GM18868 (cell line): Measurements from ENCODE around the gene EEF1AKMT4.
"Not testable (repeated sequence)": the region's sequence is repeated elsewhere in the genome, so short reads cannot be mapped to it uniquely, and the experiment has no call there.

ENCODE experiments used
- ATAC-seq: cut with Tn5 transposase; IDR thresholded peaks from one replicate; pipeline ENCODE4 v1.9.1; 2021; ENCODE audit warnings: mild to moderate bottlenecking, moderate library complexity; ENCODE audit not compliant: unreplicated experiment

Gene EEF1AKMT4

DNA sequence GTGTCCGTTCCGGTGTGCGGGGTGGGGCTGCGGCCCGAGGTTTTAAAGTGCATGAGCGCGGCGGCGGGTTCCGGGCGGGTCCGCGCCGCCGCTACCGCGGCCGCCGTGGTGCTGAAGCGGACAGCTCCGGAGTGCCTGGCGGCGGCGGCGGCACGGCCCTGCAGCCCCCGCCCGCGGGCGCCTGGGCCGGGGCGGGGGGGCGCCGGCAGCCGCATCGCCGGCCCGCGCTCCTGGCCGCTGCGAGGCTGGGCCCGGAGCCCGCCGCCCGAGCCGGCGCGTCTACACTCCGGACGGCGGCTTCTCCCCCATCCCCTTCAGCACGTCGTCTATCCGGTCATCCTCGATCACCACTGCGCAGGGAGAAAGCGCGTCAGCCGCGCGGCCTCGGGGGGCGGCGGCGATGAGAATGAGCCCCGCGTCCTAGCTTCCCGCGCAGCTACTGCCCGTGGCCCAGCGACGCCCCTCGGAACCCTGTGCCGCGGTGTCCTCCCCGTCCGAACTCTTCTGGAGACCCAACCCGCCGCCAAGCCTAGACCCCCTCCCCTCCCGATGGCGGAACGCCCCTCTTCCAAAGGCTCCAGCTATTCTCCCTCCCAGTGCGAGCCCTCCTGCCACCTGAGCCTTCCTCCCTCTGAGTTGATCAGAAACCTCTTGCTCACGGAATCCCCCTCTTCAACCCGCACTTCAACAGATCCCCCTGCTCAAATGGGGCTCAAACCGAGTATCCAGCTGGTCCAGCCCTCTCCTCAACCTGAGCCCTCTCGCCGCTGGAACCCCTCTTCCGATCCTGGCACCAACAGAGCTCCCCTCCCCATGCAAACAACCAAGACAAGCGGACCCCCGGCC is 10.6 kb downstream of the EEF1AKMT4 start:
- no peak for ATAC-seq

DNA sequence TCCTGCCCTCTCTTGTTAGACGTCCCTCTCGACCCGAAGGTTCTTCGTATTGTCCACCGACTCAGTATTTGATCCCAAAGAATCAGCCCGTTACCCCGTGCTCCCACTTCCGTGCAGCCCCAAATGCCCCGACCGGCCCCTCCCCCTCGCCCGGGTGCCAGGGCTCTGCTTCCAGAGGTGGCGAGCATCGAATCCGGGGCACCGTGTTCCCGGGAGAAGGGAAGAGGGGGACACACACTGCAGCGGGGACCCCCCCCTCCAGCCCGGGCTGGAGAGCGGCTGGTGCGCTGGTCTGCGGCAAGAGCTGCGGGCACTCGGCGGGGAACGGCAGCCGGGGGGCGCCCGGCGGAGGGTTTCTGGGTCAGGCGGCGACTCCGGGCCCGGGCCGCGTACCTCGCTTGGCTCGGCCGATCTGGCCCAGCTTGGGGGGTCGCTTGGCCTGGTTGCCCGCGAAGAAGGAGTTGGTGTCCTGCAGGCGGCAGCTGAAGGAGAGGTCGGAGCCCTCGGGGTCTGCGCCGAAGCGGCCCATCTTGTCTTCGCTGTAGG is 11.3 kb downstream of the EEF1AKMT4 start:
- no peak for ATAC-seq

DNA sequence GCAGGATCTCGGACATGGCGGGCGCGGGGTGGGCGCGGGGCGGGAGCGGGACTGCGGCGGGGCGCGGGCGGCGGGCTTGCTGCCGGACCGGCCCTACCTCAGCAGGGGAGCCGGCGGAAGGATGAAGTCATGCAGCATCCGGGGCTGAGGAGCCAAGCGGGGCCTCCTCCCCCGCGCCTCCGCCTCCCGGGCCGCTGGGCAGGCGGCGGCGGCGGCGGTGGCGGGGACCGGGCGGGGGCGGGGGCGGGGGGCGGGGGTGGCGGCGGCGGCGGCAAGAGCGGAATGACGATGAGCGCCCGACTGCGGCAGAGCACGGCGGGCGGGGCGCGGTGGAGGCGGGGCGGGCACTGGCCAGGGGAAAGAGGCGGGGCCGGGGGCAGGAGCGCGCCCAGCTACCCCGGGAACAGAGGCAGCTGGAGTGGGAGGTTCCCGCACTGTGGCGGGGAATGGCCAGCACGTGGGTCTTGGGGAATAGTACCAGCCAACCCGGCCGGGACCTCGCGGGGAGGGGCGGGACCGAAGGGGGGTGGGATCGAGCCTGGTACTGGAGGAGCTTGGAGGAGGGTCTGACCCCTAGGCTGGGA is 11.9 kb downstream of the EEF1AKMT4 start, which contains the start of gene CAMK2N2:
TSS of gene CAMK2N2 (minus strand) at position 284 of the 584 bp plus-strand sequence. CDS start at position 16, 268 bp downstream.
- ATAC-seq, result no peak

DNA sequence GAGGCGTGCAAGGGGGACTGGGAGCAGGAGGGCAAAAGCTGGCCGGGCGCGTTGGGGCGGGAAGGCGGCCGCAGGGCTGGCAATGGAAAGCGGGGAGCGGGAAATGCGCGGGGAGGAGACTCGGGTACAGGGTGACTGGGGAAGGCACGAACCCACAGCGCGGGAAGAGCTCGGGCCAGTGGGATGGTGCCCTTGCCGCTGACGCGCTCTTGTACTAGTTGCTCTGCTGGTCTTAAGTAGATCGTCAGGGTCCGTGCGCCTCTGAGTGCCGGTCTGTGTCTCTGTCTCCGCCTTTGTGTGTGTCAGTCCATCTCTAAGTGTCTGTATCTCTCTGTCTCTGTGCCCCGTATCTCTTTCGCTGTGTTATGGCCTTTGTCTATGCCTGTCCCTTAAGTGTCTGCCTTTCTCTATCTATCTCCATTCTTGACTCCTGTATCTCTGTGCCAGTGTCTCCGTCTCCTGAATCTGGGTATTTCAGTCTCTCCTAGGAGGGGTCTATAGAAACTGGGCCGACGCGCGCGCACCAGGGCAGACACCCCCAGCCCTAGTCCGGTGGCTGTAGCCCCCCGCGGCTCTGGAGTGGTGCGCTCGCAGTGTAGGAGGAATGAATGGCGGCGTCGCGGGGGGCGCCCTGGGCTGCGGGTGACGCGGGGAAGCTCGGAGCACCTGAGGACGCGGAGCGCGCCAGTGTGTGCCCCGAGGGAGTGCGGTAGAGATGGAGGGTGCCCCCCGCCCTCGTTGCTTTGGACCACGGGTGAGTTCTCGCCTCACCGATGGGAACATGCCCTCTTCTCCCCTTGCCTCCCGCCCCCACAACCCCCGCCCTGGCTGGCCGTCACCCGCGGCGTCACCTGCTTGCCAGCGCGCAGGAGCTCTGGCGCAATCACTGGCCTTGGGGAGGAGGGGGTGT is 12.6 kb downstream of the EEF1AKMT4 start:
- ATAC-seq, result no peak

DNA sequence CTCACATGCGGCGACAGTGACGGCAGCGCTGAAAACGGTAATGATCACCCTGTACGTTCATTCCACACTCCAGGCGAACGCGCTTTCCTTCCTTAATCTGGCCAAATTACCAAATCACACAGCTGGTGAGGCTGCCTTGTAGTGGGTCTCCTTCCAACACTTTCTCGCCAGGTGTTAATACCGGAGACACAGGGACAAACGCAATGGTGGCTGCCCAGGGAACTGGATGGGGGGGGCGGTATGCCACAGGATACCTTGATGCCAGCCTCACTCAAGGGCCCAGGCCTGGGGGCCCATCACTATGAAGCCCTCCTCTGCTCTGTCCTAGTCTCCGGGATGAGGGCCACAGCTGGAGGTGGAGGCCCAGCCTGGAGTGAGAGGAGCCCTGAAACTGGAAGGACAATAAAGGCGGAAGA is 13.3 kb downstream of the EEF1AKMT4 start:
- ATAC-seq, result no peak

DNA sequence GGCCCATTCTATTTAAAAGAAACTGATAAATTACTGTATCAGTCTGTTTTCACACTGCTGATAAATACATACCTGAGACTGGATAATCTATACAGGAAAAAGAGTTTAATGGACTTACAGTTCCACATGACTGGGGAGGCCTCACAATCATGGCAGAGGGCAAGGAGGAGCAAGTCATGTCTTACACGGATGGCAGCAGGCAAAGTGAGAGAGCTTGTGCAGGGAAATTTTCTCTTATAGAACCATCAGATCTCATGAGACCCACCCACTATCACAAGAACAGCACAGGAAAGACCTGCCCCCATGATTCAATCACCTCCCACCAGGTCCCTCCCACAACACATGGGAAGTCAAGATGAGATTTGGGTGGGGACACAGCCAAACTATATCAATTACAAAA is 17.8 kb downstream of the EEF1AKMT4 start:
- ATAC-seq, result not testable (repeated sequence)

DNA sequence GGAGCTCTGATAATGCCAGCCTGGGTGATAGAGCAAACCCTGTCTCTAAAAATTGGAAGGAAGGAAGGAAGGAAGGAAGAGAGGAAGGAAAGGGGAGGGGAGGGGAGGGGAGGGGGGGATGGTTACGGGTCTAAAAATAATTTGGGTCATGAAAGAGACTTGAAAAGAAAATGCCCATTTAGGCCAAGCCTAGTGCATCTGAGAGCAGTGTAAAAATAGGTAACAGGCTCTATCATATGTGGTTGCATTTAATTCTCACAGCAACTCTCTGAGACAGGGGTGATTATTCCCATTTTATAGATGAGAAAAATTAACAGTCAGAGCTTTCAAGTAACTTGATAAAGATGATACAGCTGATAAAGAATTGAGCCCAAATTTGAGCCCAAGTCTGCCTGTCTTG is 22.8 kb downstream of the EEF1AKMT4 start:
- ATAC-seq, result no peak

DNA sequence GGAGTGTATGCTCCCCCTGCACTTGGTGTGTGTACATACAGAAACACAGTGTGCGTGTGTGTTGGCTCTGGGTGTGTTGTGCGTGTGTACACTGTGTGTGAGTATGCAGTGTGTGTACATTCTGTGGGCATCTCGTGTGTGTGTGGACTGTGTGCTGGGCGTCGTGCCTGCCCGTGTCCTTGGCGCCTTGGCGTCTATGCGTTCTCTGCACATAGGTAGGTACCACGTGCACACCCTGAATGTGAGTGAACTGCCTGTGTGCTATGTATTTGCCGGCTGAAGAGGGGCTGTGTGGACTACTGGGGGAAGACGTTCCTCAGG is 25.9 kb downstream of the EEF1AKMT4 start:
- ATAC-seq, result no peak

DNA sequence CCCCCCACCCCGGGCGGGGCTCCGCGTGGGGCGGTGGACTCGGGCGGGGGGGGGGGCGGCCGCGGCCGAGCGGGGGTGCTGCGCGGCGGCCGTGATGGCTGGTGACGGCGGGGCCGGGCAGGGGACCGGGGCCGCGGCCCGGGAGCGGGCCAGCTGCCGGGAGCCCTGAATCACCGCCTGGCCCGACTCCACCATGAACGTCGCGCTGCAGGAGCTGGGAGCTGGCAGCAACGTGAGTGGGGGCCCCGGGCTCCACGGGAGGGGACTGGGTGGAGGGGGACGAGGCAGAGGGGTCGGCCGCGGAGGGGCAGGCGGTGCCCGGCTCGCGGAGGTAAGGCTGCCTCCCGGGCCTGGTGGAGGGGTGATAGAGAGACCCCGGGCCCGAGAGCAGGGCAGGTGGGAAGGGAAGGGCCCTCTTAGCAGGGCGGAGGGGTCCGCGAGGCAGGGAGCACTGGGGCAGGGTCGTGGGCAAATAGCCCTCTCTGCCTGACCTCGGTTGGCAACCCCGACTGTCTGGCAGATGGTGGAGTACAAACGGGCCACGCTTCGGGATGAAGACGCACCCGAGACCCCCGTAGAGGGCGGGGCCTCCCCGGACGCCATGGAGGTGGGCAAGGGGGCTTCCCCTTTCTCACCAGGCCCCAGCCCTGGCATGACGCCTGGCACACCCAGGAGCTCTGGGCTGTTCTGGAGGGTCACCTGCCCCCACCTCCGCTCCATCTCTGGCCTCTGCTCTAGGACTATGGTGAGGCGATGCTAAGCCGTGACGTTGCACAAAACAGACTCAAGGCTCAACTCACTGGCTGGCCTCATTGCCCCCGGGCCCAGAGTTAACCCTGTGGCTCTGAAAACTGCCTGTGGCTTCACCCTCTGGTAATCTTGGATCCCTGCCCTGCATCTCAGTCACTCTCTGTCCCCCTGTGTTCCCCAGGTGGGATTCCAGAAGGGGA is 26.8 kb downstream of the EEF1AKMT4 start, which contains the start of gene ECE2:
TSS of gene ECE2 (plus strand) at position 62 of the 950 bp plus-strand sequence. CDS start at position 194, 132 bp downstream.
- no peak for ATAC-seq

DNA sequence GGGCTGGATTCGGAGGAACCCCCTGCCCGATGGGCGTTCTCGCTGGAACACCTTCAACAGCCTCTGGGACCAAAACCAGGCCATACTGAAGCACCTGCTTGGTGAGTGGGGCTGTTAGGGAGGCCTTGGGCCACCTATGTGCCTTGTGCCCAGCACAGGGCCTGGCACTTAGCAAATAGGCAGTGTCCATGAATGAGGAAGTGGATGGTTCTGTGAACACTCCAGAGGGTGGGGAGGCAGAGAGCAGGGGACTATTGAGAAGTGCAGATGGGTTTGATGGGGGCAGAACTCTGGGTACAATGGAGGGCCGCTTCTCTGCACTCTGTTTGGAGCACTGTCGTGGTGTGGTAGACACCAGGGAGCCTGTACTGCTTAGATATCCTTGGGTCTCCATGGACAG is 27.9 kb downstream of the EEF1AKMT4 start:
- no peak for ATAC-seq

DNA sequence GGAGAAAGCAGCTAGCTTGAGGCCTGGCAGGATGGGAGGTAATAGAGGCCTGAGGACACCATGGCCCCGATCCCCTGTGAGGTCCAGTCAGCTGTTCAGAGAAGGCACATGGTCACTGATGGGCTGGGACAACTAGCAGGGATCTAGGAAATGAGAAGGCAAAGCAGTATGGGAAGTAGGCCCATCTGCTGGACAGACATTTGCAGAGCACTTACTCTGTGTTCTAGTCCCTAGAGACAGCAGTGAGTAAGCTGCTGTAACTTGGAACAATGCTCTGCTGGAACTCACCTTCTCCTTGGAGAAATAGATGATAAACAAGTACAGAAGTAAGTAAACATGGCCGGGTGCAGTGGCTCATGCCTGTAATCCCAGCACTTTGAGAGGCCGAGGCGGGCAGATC is 33.5 kb downstream of the EEF1AKMT4 start:
- no peak for ATAC-seq

DNA sequence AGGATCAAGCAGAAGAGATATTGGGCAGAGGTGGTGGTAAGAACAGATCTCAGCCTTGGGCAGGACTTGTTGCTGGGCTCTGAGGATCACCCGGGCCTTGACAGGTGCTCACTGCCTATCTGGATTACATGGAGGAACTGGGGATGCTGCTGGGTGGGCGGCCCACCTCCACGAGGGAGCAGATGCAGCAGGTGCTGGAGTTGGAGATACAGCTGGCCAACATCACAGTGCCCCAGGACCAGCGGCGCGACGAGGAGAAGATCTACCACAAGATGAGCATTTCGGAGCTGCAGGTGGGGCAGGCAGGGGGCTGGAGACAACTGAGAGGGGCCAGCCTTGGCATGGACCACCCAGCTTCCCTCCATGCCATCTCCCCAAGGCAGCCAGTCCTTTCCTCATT is 34.2 kb downstream of the EEF1AKMT4 start:
- no peak for ATAC-seq

DNA sequence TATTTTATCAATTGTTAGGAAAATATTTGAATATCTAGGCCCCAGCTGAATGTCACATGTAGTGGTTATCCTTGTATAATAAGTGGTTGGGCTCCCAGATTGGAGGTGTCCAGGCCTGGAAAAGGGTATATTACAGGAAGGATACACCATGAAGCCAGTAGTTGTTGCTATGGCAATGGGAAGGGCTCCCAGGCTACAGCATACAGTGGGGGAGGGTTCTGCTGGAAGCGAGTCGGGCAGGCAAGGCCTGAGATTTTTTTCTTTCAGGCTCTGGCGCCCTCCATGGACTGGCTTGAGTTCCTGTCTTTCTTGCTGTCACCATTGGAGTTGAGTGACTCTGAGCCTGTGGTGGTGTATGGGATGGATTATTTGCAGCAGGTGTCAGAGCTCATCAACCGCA is 35.2 kb downstream of the EEF1AKMT4 start:
- no peak for ATAC-seq

DNA sequence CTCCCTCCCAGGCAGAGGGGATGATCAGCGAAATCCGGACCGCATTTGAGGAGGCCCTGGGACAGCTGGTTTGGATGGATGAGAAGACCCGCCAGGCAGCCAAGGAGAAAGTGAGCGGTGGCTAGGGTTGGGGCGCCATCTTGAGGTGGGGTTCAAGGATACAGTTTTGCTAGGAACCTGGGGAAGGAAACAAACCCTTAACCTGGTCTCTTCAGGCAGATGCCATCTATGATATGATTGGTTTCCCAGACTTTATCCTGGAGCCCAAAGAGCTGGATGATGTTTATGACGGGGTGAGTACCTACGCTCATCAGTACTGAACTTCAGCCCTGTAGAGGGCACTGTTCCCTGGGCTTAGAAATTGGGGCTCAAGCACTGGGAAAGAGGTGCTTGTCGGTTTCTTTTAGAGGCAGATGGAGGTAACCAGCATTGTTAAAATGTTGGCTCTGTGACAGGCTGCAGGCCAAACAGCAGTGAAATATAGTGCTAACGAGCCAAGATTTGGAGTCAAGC is 40.0 kb downstream of the EEF1AKMT4 start:
- no peak for ATAC-seq

DNA sequence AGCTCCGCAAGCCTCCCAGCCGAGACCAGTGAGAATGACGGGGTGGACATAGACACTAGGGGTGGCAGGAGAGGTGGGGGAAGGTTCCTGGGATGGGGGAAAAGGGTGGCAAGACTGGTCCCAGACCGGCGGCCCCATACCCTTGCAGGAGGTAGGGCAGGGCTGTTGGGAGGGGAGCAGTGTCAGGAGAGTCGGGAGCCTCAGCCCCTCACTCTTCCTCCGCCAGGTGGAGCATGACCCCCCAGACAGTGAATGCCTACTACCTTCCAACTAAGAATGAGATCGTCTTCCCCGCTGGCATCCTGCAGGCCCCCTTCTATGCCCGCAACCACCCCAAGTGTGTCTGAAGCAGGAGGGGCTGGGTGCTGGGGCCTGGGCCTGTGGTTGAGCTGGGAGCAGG is 40.9 kb downstream of the EEF1AKMT4 start:
- no peak for ATAC-seq

DNA sequence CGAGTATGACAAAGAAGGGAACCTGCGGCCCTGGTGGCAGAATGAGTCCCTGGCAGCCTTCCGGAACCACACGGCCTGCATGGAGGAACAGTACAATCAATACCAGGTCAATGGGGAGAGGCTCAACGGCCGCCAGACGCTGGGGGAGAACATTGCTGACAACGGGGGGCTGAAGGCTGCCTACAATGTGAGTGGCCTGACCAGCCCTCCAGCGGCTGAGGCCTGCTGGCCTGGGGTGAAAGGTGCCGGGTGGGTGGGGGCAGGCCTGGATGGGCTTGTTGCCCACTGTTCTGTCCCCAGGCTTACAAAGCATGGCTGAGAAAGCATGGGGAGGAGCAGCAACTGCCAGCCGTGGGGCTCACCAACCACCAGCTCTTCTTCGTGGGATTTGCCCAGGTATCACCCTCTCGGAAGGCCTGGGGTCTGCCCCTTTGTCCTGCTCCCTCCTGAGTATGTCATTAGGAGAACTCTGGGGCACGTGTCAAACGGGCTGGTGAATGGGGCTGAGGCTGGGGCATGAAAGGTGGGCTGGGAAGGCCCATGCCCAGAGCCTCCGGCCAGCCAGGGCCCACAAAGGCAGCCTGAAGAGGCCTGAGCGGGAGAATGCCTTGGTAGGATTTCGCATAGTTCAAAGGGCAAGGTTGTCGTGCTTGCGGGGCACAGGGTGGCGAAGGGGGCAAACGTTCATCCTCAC is 41.7 kb downstream of the EEF1AKMT4 start:
- no peak for ATAC-seq

DNA sequence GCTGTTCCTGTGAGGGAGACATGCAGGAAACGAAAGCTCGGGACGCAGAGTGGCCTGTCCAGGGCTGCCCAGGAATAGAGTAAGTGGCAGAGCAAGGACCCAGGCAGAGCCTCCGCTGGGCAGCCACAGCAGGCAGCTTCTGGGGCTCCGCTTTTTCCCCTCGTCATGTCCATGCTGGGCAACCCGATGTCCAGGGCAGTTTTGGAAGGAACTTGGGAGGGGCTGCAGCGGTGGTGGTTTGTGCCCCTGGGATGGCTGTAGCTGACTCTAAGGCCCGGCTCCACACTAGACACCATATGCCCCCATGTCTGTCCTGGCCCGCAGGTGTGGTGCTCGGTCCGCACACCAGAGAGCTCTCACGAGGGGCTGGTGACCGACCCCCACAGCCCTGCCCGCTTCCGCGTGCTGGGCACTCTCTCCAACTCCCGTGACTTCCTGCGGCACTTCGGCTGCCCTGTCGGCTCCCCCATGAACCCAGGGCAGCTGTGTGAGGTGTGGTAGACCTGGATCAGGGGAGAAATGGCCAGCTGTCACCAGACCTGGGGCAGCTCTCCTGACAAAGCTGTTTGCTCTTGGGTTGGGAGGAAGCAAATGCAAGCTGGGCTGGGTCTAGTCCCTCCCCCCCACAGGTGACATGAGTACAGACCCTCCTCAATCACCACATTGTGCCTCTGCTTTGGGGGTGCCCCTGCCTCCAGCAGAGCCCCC is 42.4 kb downstream of the EEF1AKMT4 start:
- ATAC-seq, result no peak

DNA sequence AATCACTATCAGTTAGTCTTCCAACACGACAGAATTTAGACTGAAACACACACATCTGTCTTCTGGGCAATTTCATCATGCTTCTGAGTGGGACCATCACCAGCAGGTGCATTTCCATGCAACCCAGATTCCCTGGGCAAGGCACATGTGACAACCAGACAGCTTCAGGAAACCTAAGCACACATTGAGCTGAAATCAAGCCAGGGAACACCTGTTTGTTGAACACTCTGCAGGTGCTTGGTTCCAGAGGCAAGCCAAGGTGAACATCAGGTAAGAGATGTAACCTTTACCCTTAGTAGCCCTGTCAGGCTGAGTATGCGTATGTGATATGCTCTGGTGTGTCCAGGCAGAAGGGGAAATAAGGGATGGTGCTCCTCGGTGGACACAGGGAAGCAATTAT is 46.3 kb downstream of the EEF1AKMT4 start:
- no peak for ATAC-seq

DNA sequence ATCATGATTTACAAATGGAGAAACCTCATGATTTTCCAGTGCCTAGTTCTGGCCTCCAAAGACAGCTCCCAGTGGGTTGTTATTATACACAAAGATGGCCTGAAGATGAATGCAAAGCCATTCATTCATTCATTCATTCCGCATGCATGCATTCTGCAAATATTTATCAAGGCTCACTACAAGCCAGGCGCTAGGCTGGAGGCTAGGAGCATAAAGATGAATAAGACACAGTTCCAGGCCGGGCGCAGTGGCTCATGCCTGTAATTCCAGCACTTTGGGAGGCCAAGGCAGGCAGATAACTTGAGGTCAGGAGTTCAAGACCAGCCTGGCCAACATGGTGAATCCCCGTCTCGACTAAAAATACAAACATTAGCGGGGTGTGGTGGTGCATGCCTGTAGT is 47.1 kb downstream of the EEF1AKMT4 start:
- no peak for ATAC-seq
